NCI-H526 (cell line): ENCODE results near the gene PLD4.
"Not testable (repeated sequence)": the region's sequence is repeated elsewhere in the genome, so short reads cannot be mapped to it uniquely, and the experiment has no call there.

Source experiments
- DNase-seq, 2 experiments: peaks; one replicate each; lab custom pipeline; 2025; lab: John Stamatoyannopoulos, UW

PLD4 gene

DNA sequence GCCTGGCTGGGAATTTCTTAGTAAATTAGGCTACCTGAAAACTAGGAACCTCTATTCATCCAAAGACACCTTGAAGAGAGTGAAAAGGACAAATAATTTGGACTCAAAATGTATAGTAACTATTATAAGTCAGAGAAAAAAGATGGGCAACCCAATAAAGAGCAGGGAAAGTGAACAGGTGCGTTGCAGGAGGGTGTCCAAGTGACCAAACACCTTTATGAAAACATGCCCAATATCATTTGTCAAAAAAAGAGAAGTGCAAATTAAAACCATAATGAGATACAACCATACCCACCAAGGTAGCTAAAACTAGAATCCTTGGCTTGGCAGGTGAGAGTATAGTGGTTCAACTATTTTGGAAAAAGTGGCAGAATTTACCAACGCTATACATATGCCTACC is 24.9 kb upstream of the PLD4 start:
- no peak for DNase-seq

DNA sequence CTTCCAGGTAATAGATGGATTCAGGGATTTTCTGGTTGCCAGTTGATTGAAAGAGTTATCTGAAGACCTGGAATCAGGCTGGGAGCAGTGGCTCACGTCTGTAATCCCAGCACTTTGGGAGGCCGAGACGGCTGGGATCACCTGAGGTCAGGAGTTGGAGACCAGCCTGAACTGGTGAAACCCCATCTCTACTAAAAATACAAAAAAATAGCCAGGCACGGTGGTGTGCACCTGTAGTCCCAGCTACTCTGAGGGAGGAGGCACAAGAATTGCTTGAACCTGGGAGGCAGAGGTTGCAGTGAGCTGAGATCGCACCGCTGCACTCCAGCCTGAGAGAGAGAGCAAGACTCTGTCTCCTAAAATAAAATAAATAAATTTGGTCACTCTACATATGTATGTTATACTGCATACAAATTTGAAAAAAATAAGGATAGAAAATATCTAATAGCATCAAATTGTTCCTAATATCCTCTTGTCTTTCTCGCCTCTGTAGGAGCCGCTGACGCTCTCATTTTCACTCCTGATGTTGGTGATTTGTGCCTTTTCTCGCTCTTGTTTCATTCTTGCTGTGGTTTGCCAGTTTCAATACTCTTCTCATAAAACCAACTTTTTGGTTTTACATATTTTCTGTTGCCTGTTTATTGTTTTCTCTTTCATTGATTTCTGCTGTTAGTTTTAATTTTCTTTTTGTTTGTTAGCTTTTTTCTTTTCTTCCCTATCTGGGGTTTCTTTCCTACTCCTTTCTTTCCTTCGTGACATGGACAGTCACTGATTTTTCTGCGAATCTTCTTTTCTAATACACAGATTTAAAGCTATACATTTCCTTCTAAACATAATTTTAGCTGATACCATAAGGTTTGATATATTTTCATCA is 23.8 kb upstream of the PLD4 start:
- DNase-seq = no peak

DNA sequence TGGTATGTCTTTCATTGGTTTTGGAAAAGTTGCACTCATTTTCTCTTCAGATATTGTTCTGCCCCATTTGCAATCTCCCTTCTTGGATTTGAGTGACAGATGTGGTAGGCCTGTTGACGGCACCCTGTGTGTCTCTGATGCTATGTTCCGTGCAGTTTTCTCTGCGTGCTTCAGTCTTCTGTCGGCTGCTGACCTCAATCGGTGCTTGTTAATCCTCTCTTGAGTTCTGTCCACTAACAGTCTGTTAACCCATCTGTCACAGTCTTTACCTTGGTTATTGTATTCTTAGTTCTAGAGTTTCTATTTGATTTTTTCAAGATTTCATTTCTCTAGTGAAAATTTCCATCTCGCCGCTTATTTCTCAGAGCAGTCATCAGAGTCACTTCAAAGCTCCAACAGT is 20.7 kb upstream of the PLD4 start:
- DNase-seq = no peak

DNA sequence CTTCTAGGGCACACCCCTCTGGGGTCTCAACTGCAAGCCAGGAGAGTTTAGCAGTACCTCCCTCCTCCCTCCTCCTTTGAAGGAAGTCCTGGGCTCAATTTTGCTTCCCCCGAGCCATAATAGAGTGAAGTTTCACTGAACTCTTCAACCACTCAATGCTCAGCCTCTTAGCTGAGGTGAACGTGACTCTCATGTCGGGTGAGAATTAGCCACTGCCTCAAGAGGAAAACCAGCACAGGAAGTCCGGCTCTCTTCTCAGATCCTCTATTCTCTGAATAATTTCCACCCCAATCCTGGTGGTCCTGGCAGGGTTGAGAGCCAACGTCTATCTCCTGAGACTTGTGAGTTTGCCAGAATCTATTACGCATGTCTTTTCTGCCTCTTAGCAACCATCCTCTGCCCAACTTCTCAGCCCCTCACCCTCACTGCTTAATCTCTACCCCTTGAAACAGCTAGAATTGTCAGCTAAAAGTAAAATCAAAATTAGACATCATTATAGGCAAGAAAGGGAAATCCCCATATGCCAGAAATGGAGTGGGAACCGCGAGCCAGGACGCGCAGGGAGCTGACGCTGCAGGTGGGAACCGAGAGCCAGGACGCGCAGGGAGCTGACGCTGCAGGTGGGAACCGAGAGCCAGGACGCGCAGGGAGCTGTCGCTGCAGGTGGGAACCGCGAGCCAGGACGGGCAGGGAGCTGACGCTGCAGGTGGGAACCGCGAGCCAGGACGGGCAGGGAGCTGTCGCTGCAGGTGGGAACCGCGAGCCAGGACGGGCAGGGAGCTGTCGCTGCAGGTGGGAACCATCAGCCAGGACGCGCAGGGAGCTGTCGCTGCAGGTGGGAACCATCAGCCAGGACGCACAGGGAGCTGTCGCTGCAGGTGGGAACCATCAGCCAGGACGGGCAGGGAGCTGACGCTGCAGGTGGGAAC is 19.8 kb upstream of the PLD4 start:
- DNase-seq = not testable (repeated sequence)

DNA sequence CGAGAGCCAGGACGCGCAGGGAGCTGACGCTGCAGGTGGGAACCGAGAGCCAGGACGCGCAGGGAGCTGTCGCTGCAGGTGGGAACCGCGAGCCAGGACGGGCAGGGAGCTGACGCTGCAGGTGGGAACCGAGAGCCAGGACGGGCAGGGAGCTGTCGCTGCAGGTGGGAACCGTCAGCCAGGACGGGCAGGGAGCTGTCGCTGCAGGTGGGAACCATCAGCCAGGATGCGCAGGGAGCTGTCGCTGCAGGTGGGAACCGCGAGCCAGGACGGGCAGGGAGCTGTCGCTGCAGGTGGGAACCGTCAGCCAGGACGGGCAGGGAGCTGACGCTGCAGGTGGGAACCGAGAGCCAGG is 19.1 kb upstream of the PLD4 start:
- DNase-seq = not testable (repeated sequence)

DNA sequence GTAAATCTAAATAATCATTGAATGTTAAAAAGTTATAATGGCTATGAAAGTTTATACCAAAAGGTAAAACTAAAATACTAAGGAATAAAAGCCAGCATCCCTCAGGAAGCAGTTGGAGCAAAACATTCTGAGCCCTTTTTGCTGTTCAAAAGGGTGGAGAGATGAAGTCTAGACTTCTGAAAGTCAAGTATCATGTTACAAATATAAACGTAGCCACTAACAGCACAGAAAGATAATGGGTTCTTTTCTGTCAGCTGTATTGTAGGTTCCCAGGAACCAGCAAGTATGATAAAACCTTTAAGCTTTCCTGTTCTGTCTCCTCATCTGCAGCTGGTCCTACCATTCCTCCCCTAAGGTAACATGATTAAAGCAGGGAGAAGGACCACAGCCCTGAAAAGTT is 16.4 kb upstream of the PLD4 start:
- DNase-seq = no peak

DNA sequence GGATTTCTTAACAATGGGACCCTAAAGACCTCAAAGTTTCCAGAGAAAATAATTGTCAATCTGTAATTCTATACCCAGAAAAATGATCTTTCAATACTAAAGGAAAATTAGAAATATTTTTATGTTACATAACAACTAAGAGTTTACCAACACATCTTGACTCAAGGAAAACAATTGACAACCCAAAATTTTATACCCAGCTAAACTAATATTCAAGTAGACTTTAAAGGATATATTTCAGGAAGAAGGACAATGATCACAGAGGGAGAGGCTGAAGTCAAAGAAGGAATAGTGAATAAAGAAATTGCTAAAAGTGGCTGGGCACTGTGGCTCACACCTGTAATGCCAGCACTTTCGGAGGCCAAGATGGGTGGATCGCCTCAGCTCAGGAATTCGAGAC is 12.6 kb upstream of the PLD4 start:
- DNase-seq = no peak

DNA sequence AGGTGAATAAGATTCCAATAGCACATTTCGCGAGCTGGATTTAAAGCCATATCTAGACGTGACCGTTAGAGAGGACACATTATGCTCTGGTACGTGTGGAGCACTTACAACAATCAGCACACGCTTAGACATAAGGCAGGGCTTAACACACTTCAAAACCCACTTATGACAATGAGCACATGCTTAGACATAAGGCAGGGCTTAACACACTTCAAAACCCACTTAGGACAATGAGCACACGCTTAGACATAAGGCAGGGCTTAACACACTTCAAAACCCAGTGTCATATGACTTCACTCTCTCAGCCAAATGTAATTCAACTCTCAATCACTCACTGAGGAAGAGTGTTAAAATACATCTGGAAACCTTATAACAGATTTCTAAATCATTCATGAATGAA is 11.2 kb upstream of the PLD4 start:
- no peak for DNase-seq

DNA sequence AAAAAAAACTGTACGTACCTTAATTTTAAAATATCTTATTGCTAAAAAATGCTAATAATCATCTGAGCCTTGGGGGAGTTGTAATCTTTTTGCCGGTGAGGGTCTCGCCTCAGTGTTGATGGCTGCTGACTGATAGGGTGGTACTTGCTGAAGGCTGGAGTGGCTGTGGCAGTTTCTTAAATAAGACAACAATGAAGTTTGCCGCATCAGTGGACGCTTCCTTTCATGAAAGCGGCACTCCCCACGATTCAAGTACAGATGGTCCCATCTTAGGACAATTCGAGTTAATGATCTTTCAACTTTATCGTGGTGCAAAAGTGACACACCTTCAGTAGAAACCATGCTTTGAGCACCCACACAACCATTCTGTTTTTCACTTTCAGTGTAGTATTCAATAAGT is 7.6 kb upstream of the PLD4 start:
- no peak for DNase-seq

DNA sequence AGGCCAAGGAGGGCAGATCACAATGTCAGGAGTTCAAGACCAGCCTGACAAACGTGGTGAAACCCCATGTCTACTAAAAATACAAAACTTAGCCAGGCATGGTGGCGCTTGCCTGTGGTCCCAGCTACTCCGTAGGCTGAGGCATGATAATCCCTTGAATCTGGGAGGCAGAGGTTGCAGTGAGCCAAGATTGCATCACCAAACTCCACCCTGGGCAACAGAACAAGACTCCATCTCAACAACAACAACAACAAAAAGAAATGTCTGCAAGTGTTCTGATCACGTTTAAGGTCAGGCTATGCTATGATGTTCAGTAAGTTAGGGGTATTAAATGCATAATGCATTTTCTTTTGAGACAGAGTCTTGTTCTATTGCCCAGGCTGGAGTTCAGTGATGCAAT is 6.7 kb upstream of the PLD4 start:
- no peak for DNase-seq

DNA sequence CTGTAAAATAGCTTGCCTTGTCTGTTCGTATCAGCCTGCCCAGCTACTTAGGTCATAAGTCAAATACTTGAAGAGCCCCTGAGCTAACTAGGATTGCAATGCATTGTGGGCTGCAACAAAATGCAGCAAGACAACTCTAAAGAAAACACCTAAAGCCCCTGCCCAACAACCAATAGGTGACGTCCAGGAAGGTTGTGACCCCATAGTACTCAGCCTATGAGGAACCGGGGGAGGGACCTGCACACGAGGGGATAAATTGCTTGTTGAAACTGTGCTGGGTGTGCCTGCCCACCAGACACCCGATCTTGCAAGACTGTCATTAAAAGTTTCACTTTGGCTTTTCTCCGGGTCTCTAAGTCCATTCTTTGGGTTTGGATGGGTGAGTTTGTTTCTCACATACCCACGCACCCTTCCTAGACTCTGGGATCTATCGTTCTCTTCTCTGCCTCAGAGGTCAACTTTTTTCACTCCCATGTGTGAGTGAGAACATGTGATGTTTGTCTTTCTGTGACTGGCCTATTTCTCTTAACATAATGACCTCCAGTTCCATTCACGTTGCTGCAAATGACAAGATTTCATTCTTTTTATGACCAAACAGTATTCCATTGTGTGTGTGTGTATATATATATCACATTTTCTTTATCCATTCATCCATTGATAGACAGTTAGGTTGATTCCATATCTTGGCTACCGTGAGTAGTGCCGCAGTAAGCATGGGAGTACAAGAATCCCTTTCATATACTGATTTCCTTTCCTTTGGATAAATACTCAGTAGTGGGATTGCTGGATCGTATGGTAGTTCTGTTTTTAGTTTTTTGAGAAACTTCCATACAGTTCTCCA is 5.3 kb upstream of the PLD4 start:
- DNase-seq = not testable (repeated sequence)

DNA sequence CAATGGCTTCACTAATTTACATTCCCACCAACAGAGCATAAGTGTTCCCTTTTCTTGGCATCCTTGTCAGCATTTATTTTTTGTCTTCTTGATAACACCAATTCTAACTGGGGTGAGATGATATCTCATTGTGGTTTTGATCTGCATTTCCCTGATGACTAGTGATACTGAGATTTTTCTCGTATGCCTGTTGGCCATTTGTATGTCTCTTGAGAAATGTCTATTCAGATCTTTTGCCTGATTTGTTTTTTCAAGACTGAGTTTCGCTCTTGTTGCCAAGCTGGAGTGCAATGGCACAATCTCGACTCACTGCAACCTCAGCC is 4.7 kb upstream of the PLD4 start:
- DNase-seq = no peak

DNA sequence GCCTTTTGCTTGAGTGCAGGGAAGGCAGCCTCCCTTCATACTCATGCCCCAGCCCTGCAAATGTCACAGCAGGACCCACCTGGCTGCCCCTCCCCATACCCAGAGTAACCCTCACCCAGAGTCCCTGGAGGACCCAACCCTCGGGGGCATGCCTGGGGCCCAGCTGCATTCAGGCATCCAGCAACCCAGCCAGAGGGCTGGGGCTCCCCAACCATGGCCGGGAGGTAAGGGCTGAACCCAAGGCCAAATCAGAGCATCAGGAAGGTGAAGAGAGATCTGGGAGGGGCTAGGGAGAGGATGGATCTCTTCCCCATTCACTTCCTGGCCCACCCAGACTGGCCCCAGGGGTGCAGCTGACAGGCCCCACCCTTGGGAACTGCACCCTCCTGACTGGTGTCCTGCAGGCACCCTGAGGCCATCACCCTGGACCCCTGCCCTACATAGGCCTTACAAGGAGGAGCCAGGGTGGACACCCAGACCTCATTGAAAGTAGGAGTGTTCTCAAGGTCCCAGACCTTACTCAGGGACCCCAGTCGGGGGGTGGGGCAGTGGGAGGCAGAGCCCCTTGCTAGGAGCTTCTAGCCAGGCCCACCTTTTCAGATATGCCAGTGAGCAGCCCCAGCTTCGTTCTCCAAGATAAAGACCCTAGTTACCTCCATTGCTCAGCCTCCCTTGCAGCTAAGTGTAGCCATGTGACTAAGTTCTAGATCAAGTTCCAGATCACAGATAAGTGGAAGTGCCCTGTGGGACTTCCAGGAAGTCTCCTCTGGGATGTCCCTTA is 849 bp upstream of the PLD4 start:
- no peak for DNase-seq

DNA sequence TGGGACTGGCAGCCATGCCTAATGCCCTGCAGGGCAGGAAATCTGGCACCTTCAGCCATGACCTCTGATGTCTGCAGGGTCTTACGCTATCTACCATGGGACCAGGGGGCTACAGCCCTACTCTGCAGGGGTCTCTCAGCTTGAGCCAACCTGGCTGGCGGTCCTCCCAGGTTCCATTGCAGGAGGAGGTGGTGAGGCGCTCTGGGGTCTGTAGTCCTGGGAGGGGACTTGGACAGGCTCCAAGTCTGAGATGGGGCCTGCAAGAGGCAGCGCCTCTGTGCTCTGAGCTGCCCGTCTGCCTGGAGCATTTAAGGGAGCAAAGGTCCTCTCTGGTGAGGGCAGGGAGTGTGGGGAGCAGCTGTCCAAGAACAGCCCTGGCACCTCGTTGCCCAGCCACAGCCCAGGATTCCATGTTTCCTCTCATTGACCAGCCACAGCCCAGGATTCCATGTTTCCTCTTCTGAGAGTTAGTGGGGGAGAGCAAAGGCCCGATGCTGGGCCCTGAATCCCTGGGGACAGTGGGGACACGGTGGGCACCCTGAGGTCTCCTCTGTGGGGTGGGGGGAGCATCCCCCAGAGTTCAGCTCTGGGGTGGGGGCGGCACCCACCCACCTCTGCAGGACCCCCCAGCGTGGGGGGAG is 655 bp downstream of the PLD4 start:
- no peak for DNase-seq

DNA sequence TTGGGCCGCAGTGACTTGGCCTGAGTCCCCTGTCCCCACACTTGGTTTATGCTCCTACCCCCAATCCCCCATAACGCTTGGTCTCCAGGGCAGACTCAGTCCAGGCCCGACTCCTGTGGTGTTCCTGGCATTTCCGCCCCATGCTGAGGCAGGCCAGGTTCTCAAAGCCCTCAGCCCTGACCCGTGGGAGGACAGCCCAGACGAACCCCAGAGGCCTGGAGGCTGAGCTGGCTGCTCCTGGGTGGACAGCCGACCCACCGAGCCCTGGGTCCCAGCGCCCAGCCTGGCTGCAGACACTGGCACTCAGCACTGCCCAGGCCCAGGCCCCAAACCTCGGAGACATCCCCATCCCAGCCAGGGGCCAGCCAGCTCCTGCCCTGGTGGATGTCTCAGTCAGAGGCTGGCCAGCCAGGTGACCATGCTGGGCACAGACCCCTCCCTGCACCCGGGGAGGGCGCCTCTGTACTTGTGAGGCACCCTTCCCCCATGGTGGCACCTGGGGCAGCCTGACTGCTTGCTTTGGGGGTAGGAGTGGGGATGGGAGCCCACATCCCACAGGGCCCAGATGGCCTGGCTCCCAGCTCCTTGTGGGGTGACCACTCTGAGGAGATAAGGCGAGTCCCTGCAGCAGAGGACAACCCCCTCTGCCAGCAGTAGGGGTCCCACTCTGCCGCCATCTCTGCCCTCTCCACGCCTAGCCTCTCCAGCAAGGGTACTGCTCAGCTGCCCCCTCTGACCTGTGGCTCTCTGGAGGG is 1.4 kb downstream of the PLD4 start:
- DNase-seq = no peak

DNA sequence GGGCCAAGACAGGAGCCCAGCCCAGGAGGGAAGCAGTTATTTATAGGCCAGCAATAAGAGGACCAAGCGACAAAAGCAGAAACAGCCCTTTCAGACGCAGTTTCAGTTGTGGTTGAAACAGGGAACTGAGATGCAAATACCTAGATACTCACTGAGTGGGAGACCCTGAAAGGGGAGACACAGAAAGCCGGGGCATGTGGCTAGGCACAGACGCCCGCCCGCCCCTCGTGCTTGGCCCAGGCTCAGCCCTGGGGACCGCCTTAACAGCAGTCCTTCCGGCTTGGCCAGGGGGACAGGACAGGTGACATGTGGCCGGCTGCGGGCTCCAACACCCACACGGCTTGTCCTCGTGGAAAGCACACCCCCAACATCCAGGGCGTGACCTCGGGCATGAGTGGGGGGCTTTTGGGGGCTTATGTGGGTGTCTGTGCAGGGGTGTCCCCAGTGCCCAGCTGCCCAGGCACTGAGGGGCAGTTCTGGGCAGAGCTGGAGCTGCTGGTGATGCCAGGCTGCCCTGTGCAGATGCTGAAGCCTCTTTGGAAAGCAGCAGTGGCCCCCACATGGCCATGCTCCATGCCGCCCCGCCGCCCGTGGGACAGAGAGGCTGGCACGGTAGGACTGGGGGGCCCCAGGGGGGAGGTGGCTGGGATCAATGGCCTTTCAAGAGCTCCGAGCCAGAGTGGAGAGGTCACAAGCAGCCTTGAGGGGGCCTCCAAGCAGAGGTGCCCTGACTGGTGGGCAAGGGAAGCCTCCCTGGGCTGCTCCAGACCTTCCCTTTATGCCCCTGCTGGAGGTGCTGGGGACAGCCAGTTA is 2.1 kb downstream of the PLD4 start:
- DNase-seq = peak in 1 of 2 experiments; percentile 46

DNA sequence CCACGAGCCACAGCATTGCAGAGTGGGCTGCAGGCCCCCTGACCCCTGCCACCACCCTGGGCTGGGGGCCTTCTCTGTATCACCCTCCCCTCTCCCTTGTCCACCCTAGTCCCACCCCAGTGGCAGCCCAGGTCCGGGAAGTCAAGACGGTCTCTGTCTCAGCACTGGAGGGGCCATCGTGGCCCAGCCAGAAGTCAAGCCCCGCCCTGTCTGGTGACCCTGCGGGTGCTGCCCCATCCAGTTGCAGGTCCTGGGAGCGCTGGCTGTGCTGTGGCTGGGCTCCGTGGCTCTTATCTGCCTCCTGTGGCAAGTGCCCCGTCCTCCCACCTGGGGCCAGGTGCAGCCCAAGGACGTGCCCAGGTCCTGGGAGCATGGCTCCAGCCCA is 2.7 kb downstream of the PLD4 start:
- DNase-seq = no peak

DNA sequence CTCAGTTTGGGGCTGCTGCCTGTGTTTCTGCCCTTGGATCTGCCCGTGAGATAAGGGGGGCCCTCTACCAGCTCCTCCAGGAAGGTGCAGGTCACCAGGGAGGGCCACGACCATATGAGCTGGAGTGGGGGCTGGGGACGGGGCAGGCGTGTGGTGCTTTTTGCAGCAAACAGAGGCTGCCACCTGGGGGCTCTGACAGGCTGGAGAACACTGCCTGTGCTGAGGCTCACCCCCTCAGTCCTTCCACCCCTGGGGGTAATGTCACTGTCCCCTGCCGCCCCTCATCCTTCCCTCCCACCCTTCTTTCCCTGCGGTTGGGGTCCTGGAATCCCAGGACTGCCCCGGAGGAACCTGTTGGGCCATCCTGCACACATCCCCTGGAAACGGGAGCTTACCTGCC is 3.2 kb downstream of the PLD4 start:
- no peak for DNase-seq

DNA sequence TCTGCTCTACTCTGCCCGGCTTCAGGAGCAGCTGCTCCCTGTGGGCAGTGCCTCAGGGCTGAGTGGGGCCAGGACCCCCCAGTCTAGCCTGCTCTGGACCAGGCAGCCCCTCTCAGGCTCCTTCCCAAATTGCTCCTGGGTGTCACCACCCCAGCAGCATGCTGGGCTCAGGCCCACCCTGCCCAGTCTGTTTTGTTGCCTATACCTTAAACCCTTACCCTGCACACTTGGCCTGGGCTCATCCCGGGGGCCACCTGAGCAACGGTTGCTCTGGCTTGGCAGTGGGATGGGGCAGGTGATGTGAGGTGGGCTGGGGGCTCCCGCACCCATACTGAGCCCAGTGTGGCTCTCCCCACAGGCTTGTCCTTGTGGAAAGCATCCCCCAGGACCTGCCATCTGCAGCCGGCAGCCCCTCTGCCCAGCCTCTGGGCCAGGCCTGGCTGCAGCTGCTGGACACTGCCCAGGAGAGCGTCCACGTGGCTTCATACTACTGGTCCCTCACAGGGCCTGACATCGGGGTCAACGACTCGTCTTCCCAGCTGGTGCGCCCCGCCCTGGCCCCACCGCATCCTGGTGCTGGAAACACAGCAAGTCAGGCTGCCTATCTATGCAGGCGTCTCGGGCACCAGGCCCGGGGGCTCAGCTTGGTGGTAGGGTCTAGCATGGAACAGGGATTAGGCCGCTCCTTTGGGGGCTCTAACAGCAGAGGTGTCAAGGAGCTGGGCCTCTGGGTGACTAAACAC is 3.9 kb downstream of the PLD4 start:
- DNase-seq = no peak
